A673 (cell line): ENCODE measurements around the gene UCP1. TPM values are rescaled to one million over a fixed set of nuclear protein-coding genes. Genes with fewer than 3 reads are reported as not detected.
A peak's percentile ranks its signal among the peaks of the same experiment; 100 is the strongest.

Source experiments
- BruUV-seq: library from RNA; stranded (reverse); fragments of 400-500 nt; replicated peaks from 2 replicates; lab custom pipeline; 2021; lab: Mats Ljungman, UMichigan
- CTCF ChIA-PET: fragments of 300-600 bp; sonication (Branson Sonifier 250); formaldehyde crosslinking; loops from one replicate; lab custom pipeline; 2022; ENCODE audit warnings: antibody characterized with exemption; lab: Charles Lee
- POLR2A ChIA-PET: fragments of 300-600 bp; sonication (Branson Sonifier 250); formaldehyde crosslinking; loops from one replicate; lab custom pipeline; 2022; ENCODE audit warnings: antibody characterized with exemption; ENCODE audit not compliant: low non-redundant PET; lab: Charles Lee
- DNase-seq: peaks from one replicate; pipeline ENCODE4 v3.0.0-alpha.2; 2015; ENCODE audit warnings: low spot score
- H3K27ac ChIP-seq: fragments of 200-600 bp; sonication (generic); 2 replicates; pipeline ENCODE4 v1.5.1; 2016; ENCODE audit warnings: mixed run types, low read depth, mild to moderate bottlenecking, mixed read lengths, antibody characterized with exemption, low read length; ENCODE audit not compliant: poor library complexity, severe bottlenecking
- H3K27me3 ChIP-seq: fragments of 200-600 bp; sonication (generic); replicated peaks from 2 replicates; pipeline ENCODE4 v1.6.1; 2017; ENCODE audit warnings: mixed run types, low read depth, mild to moderate bottlenecking, mixed read lengths, antibody characterized with exemption, low read length; ENCODE audit not compliant: insufficient read depth, poor library complexity
- H3K36me3 ChIP-seq: fragments of 200-600 bp; sonication (generic); 2 replicates; pipeline ENCODE4 v1.6.1; 2016; ENCODE audit warnings: mixed run types, mild to moderate bottlenecking, mixed read lengths, antibody characterized with exemption, low read length; ENCODE audit not compliant: insufficient read depth, poor library complexity, severe bottlenecking
- H3K4me1 ChIP-seq: fragments of 200-600 bp; sonication (generic); 2 replicates; pipeline ENCODE4 v1.6.1; 2017; ENCODE audit warnings: mixed run types, mild to moderate bottlenecking, mixed read lengths, antibody characterized with exemption, low read length; ENCODE audit not compliant: insufficient read depth, poor library complexity, severe bottlenecking
- H3K4me3 ChIP-seq: fragments of 200-600 bp; sonication (generic); 2 replicates; pipeline ENCODE4 v1.5.1; 2016; ENCODE audit warnings: low read depth, mixed run types, mild to moderate bottlenecking, mixed read lengths, low read length; ENCODE audit not compliant: poor library complexity, severe bottlenecking
- H3K9me3 ChIP-seq: fragments of 200-600 bp; sonication (generic); 2 replicates; pipeline ENCODE4 v1.6.1; 2016; ENCODE audit warnings: mixed run types, low read depth, mild to moderate bottlenecking, mixed read lengths, antibody characterized with exemption, low read length; ENCODE audit not compliant: poor library complexity, severe bottlenecking
- EZH2 ChIP-seq: fragments of 200-600 bp; sonication (generic); IDR thresholded peaks from 2 replicates; pipeline ENCODE4 v1.6.1; 2017; ENCODE audit warnings: borderline replicate concordance, low read depth, mild to moderate bottlenecking, mixed read lengths, antibody characterized with exemption, low read length; ENCODE audit not compliant: poor library complexity, severe bottlenecking
- intact Hi-C: fragments of 100-400 bp; cut with micrococcal nuclease; formaldehyde crosslinking; loops from one replicate; pipeline ENCODE4 v1.10.0; 2022; ENCODE audit not compliant: unreplicated experiment
- total RNA-seq: library from RNA; stranded (reverse); gene quantifications from 2 replicates; pipeline ENCODE4 v1.2.3, GENCODE V29; 2021
- TF ChIP-seq, protein P1 (sequence below): fragments of 300-800, 200-600 bp; sonication (generic); conservative IDR thresholded peaks from 2 replicates; pipeline ENCODE4 v1.5.1; 2017; ENCODE audit warnings: low read depth, mild to moderate bottlenecking, antibody characterized with exemption, low read length, moderate library complexity, mixed read lengths

The UCP1 gene
- total RNA-seq, 1 experiment from 2014 or later = not detected

DNA sequence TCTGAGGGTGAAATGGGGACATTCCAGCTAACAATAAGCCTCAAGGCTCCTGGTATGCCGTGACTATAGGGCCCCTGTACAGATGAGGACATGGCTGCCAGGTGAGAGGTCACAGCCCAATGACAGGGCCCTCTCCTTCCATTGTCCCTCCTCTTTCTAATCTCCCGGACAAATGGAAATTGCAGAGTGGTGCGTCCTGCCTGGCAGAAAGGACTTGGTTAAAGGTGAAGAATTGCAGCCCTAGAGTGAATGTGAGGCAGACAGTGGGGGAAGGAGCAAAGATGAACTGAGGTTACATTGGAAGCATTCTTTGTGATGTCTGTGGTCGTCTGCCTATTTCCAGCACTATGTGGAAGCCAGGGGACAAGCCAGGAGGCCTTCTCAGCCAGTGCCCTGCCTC lies 6.7 kb upstream of the UCP1 start:
- Histone ChIP-seq H3K27ac (no peak overlapping the region), H3K9me3 (no peaks in the 10 kb centered on the region), H3K27me3 (peaks cover 38% of the 10 kb centered on the region), H3K4me1 (no peaks in the 10 kb centered on the region), H3K36me3 (no peaks in the 10 kb centered on the region), H3K4me3 (no peak overlapping the region)
- TF ChIP-seq EZH2 = no peak
- TF ChIP-seq, protein P1, sequence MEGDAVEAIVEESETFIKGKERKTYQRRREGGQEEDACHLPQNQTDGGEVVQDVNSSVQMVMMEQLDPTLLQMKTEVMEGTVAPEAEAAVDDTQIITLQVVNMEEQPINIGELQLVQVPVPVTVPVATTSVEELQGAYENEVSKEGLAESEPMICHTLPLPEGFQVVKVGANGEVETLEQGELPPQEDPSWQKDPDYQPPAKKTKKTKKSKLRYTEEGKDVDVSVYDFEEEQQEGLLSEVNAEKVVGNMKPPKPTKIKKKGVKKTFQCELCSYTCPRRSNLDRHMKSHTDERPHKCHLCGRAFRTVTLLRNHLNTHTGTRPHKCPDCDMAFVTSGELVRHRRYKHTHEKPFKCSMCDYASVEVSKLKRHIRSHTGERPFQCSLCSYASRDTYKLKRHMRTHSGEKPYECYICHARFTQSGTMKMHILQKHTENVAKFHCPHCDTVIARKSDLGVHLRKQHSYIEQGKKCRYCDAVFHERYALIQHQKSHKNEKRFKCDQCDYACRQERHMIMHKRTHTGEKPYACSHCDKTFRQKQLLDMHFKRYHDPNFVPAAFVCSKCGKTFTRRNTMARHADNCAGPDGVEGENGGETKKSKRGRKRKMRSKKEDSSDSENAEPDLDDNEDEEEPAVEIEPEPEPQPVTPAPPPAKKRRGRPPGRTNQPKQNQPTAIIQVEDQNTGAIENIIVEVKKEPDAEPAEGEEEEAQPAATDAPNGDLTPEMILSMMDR = no peak
- intact Hi-C loops = no loop called here
- CTCF ChIA-PET = interaction anchor here (0.6 kb wide), 2 partner anchors 32 to 33 kb away, joined by 3 read pairs; no protein-coding TSS in a partner anchor
- BruUV-seq = no TSS peak
- POLR2A ChIA-PET = no interaction called here
- DNase-seq = no peak

DNA sequence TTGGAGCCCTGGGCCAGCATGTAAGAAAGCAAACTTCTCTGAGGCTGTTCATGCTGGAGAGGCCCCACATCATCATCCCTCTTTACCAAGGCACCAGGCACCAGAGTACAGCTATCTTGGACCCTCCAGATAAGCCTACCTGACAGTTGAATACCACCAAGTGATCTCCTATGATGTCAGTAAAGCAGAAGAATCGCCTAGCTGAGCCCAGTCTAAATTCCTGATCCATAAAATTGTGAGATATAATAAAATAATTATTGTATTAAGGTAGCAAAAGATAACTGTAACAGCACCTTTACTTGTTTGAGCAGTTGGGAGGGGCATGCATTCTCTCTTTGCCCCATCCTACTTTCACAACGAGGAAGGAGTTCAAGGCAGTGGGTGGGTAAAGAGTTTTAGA lies 2.9 kb upstream of the UCP1 start:
- H3K4me1 ChIP-seq = no peaks in the 10 kb centered on the region
- no TSS peak for BruUV-seq
- CTCF ChIA-PET = no interaction called here
- no peaks in the 10 kb centered on the region for H3K9me3 ChIP-seq
- no peak overlapping the region for H3K4me3 ChIP-seq
- no peak for TF ChIP-seq EZH2
- TF ChIP-seq, protein P1 = no peak
- peaks cover 45% of the 10 kb centered on the region for H3K27me3 ChIP-seq
- no peaks in the 10 kb centered on the region for H3K36me3 ChIP-seq
- intact Hi-C loops = no loop called here
- no peak for DNase-seq
- H3K27ac ChIP-seq = no peak overlapping the region
- POLR2A ChIA-PET = no interaction called here

DNA sequence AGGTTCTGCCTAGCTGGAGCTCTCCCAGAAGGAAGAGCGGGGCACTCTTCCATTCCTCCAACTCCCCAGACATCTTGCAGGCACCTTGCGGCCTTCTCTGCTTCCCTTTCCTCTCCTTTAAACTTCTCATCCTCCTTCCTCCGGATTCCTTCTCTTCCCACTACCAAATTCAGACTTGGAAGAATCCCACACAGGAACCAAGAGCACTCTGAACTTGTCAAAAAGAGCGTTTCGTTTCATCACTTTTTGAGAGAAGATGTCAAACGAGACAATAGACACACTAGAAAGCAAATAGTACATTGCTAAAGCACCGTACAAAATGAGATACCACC lies 512 bp upstream of the UCP1 start:
- Histone ChIP-seq H3K4me1 (no peaks in the 10 kb centered on the region), H3K36me3 (no peaks in the 10 kb centered on the region), H3K27me3 (peaks cover 59% of the 10 kb centered on the region), H3K27ac (no peak overlapping the region), H3K9me3 (no peaks in the 10 kb centered on the region), H3K4me3 (peak overlapping the region; percentile 38)
- CTCF ChIA-PET = no interaction called here
- intact Hi-C loops = no loop called here
- DNase-seq = no peak
- TF ChIP-seq, protein P1 = no peak
- BruUV-seq = no TSS peak
- POLR2A ChIA-PET = no interaction called here
